Astrocyte of the spinal cord (primary cell): ENCODE measurements around the gene FYB1.
"Not testable (repeated sequence)": the region's sequence is repeated elsewhere in the genome, so short reads cannot be mapped to it uniquely, and the experiment has no call there.

ENCODE experiments used
- DNase-seq: peaks from one replicate; pipeline ENCODE4 v3.0.0; 2011; ENCODE audit warnings: low read depth, low spot score
- H3K4me3 ChIP-seq: 2 replicates; pipeline ENCODE4 v1.5.1; 2011; ENCODE audit warnings: low read depth, mild to moderate bottlenecking, low read length, moderate library complexity
- in situ Hi-C: cut with HindIII; loops from 2 replicates; pipeline ENCODE4 v1.10.0; 2017; ENCODE audit warnings: low sequenced_read_pairs
- TF ChIP-seq, protein P1 (sequence below): IDR thresholded peaks from 2 replicates; pipeline ENCODE4 v1.5.1; 2012; ENCODE audit warnings: low read depth, mild to moderate bottlenecking, low read length, inconsistent platforms

FYB1 gene

DNA sequence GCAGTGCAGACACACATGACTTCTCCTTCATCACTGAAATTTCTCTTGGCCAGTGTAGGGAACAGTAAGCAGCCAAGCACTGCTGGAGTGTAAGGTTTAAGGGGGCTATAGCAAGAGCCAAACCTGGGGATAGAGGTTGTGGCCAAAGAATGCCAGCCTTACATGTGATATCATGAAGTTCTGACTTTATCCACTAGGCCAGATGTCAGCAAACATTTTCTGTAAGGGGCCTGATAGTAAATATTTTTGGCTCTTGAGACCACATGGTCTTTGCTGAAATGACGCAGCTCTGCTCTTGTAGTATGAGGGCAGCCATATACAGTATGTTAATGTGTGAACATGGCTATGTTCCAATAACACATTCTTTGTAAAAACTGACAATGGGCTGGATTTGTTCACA is 29.7 kb upstream of the FYB1 start:
- TF ChIP-seq, protein P1, sequence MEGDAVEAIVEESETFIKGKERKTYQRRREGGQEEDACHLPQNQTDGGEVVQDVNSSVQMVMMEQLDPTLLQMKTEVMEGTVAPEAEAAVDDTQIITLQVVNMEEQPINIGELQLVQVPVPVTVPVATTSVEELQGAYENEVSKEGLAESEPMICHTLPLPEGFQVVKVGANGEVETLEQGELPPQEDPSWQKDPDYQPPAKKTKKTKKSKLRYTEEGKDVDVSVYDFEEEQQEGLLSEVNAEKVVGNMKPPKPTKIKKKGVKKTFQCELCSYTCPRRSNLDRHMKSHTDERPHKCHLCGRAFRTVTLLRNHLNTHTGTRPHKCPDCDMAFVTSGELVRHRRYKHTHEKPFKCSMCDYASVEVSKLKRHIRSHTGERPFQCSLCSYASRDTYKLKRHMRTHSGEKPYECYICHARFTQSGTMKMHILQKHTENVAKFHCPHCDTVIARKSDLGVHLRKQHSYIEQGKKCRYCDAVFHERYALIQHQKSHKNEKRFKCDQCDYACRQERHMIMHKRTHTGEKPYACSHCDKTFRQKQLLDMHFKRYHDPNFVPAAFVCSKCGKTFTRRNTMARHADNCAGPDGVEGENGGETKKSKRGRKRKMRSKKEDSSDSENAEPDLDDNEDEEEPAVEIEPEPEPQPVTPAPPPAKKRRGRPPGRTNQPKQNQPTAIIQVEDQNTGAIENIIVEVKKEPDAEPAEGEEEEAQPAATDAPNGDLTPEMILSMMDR = no peak

DNA sequence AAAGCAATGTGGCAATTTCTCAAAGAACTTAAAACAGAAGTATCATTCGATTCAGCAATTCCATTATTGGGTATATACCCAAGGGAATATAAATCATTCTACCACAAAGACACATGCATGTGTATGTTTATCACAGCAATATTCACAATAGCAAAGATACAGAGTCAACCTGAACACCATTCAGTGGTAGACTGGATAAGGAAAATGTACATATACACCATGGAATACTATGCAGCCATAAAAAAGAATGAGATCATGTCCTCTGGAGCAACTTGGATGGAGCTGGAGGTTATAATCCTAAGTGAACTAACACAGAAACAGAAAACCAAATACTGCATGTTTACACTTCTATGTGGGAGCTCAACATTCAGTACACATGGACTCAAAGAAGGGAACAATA is 21.4 kb upstream of the FYB1 start:
- TF ChIP-seq, protein P1 = no peak
- DNase-seq = no peak
- in situ Hi-C loops = no loop called here
- no peak overlapping the region for H3K4me3 ChIP-seq

More for the DNA sequence above, 29.7 kb upstream of the FYB1 start:
- H3K4me3 ChIP-seq = no peak overlapping the region
- in situ Hi-C loops = no loop called here
- DNase-seq = no peak

- in situ Hi-C loops = no loop called here
- H3K4me3 ChIP-seq = no peak overlapping the region
- TF ChIP-seq, protein P1 = no peak
- no peak for DNase-seq
Observed at GRCh38 chr5:39238366-39239105, 19.2 kb upstream of the FYB1 start.

GRCh38 chr5:39236718-39237117 is 17.4 kb upstream of the FYB1 start:
- in situ Hi-C loops = no loop called here
- TF ChIP-seq, protein P1 = no peak
- H3K4me3 ChIP-seq = no peak overlapping the region
- DNase-seq = no peak

- no peak for DNase-seq
- in situ Hi-C loops = no loop called here
- no peak overlapping the region for H3K4me3 ChIP-seq
- TF ChIP-seq, protein P1 = no peak
Observed at GRCh38 chr5:39235648-39236047, 16.3 kb upstream of the FYB1 start.

DNA sequence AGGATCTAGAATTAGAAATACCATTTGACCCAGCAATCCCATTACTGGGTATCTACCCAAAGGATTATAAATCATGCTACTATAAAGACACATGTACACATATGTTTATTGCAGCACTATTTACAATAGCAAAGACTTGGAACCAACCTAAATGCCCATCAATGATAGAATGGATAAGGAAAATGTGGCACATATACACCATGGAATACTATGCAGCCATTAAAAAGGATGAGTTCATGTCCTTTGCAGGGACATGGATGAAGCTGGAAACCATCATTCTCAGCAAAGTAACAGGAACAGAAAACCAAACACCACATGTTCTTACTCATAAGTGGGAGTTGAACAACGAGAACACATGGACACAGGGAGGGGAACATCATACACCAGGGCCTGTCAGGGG is 15.1 kb upstream of the FYB1 start:
- DNase-seq, H3K4me3 ChIP-seq, in situ Hi-C loops: not testable (repeated sequence)

DNA sequence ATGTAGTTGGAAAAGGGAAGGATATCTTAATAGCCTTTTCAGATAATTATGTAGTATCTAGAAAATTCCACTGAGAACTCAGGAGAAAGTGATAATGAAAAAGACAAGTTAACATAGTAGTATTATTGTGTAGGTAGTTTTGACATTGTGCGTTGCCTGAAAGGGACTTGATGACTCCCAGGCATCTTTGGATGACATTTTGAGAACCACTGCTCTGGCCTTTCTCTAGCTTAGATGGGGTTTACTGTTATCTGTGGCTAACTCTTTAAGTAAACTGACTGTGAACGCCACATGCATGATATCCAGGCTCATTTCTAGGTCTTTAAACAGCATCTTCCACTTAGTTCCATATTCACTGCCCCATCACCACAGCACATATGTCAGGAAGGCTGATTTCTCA is 14.4 kb upstream of the FYB1 start:
- DNase-seq = no peak
- in situ Hi-C loops = no loop called here
- no peak overlapping the region for H3K4me3 ChIP-seq
- TF ChIP-seq, protein P1 = no peak
